Measurements from ENCODE around the gene ITPR1.

ITPR1 gene

GRCh38 chr3:4503050-4503449, 9.9 kb downstream of the ITPR1 start:
- Histone ChIP-seq H3K4me1 (ENCODE audit: control insufficient read depth, insufficient read depth, low read length) (peaks cover 8% of the 10 kb centered on the region), H3K4me3 (ENCODE audit: low read depth, low read length) (no peak overlapping the region), H3K9me3 (ENCODE audit: control insufficient read depth, insufficient read depth, low read depth, low read length) (no peaks in the 10 kb centered on the region), H3K27ac (ENCODE audit: extremely low read depth, low read depth, low read length) (no peak overlapping the region), H3K36me3 (ENCODE audit: control insufficient read depth in 2 of 2, insufficient read depth in 1 of 2, low read length in 2 of 2) (peaks cover 0 to 3% of the 10 kb centered on the region in 2 experiments; a peak in 2 of 3 replicates)
- POLR2A ChIA-PET: interaction anchor here (1.1 kb wide), 1 partner anchor 10 kb away, joined by 5 read pairs; the partner anchor contains the start of gene ITPR1
- no peak for TF ChIP-seq ZNF391 (tag by site-specific recombination; IDR thresholded peaks at IDR 0.05; ENCODE audit: borderline replicate concordance, low read depth)
- peak; percentile 87 for TF ChIP-seq PRDM10 (tag by site-specific recombination; IDR thresholded peaks at IDR 0.05)
- peak; percentile 29; the same call in 1 of the 2 replicates for TF ChIP-seq ZNF664 (tag by site-specific recombination; IDR thresholded peaks at IDR 0.05)
- CTCF ChIA-PET: no interaction called here

GRCh38 chr3:4504340-4505261, 11.5 kb downstream of the ITPR1 start:
- H3K36me3 ChIP-seq (ENCODE audit: control insufficient read depth in 2 of 2, insufficient read depth in 1 of 2, low read length in 2 of 2): peaks cover 0 to 3% of the 10 kb centered on the region in 2 experiments; a peak in 2 of 3 replicates
- H3K9me3 ChIP-seq (ENCODE audit: control insufficient read depth, insufficient read depth, low read depth, low read length): no peaks in the 10 kb centered on the region
- H3K27ac ChIP-seq (ENCODE audit: extremely low read depth, low read depth, low read length): no peak overlapping the region; the same call in 1 of the 2 replicates
- POLR2A ChIA-PET: interaction anchor here (1.9 kb wide), 1 partner anchor 11 kb away, joined by 7 read pairs; the partner anchor contains the start of gene ITPR1
- CTCF ChIA-PET: interaction anchor here (0.6 kb wide), 1 partner anchor 11 kb away, joined by 3 read pairs; the partner anchor contains the start of gene ITPR1
- H3K4me1 ChIP-seq (ENCODE audit: control insufficient read depth, insufficient read depth, low read length): peaks cover 8% of the 10 kb centered on the region
- no peak overlapping the region for H3K4me3 ChIP-seq (ENCODE audit: low read depth, low read length)
- no peak for TF ChIP-seq ZNF548 (tag by site-specific recombination; IDR thresholded peaks at IDR 0.05)
- no peak for TF ChIP-seq ZNF24 (tag by site-specific recombination; IDR thresholded peaks at IDR 0.05)
- no peak for TF ChIP-seq TCF7L2 (IDR thresholded peaks at IDR 0.05; ENCODE audit: borderline replicate concordance, low read depth, low read length)
- no peak for TF ChIP-seq YY1 (tag by site-specific recombination; IDR thresholded peaks at IDR 0.05)
- no peak for TF ChIP-seq TRIM28 (IDR thresholded peaks at IDR 0.05; ENCODE audit: borderline replicate concordance, low read length)
- no peak for TF ChIP-seq ZNF558 (tag by site-specific recombination; IDR thresholded peaks at IDR 0.05)
- no peak for TF ChIP-seq ZNF514 (tag by site-specific recombination; IDR thresholded peaks at IDR 0.05)
- TF ChIP-seq KLF8 (tag by site-specific recombination; IDR thresholded peaks at IDR 0.05): no peak
- TF ChIP-seq ZIC2 (tag by site-specific recombination; IDR thresholded peaks at IDR 0.05): no peak
- no peak for TF ChIP-seq ZBTB10 (tag by site-specific recombination; IDR thresholded peaks at IDR 0.05)
- no peak for TF ChIP-seq ZNF585B (tag by site-specific recombination; IDR thresholded peaks at IDR 0.05)
- TF ChIP-seq ZNF530 (tag by site-specific recombination; IDR thresholded peaks at IDR 0.05; ENCODE audit: low read depth): no peak
- TF ChIP-seq ZFP41 (tag by site-specific recombination; IDR thresholded peaks at IDR 0.05; ENCODE audit: borderline replicate concordance): no peak
- TF ChIP-seq ZBTB1 (tag by site-specific recombination; IDR thresholded peaks at IDR 0.05): no peak
- TF ChIP-seq ZNF488 (tag by site-specific recombination; IDR thresholded peaks at IDR 0.05): no peak
- TF ChIP-seq ZNF184 (tag by site-specific recombination; IDR thresholded peaks at IDR 0.05): peak; percentile 16; the same call in 1 of the 2 replicates
- no peak for TF ChIP-seq ZNF121 (tag by site-specific recombination; IDR thresholded peaks at IDR 0.05)
- no peak for TF ChIP-seq ZSCAN23 (tag by site-specific recombination; IDR thresholded peaks at IDR 0.05)
- no peak for TF ChIP-seq ZBTB8A (tag by site-specific recombination; IDR thresholded peaks at IDR 0.05)
- TF ChIP-seq ZNF670 (tag by site-specific recombination; IDR thresholded peaks at IDR 0.05; ENCODE audit: low read depth): no peak
- TF ChIP-seq ZNF629 (tag by site-specific recombination; IDR thresholded peaks at IDR 0.05): no peak
- TF ChIP-seq ZNF155 (tag by site-specific recombination; IDR thresholded peaks at IDR 0.05): no peak
- no peak for TF ChIP-seq ZNF843 (tag by site-specific recombination; IDR thresholded peaks at IDR 0.05)

Measured in HEK293 (cell line).